ENCODE data around the gene CEP350.
A peak's percentile ranks its signal among the peaks of the same experiment; 100 is the strongest.

CEP350 gene

GRCh38 chr1:180163041-180163440, 208.4 kb downstream of the CEP350 start:
- 0% methylated on average over 1 of the region's 2 CpGs for WGBS (ENCODE audit: insufficient coverage)
- Histone ChIP-seq H3K9me3 (ENCODE audit: control extremely low read depth in 1 of 5, control insufficient read depth in 4 of 5, insufficient read depth in 2 of 5, low read depth in 1 of 5, low read length in 4 of 5) (no peaks in the 10 kb centered on the region), H3K27me3 (replicated peaks in 2 of 5; ENCODE audit: control insufficient read depth in 4 of 5, insufficient read depth in 5 of 5, low read length in 4 of 5) (no peaks in the 10 kb centered on the region), H3K36me3 (ENCODE audit: control insufficient read depth in 4 of 4, insufficient read depth in 4 of 4, low read length in 3 of 4) (peaks cover 0 to 20% (median 5%) of the 10 kb centered on the region in 4 experiments), H3K27ac (ENCODE audit: insufficient read depth in 1 of 2, low read depth in 1 of 2, low read length in 2 of 2, poor library complexity in 1 of 2, severe bottlenecking in 2 of 2) (no peak overlapping the region), H3K4me1 (ENCODE audit: control extremely low read depth in 1 of 4, control insufficient read depth in 4 of 4, insufficient read depth in 4 of 4, low read length in 3 of 4) (peaks cover 0 to 28% (median 7%) of the 10 kb centered on the region in 4 experiments), H3K4me3 (ENCODE audit: control insufficient read depth in 1 of 7, extremely low read depth in 1 of 7, insufficient read depth in 4 of 7, low read depth in 2 of 7, low read length in 6 of 7) (no peak overlapping the region)
- DNase-seq: peak in 2 of 3 donors; percentile 42 to 57
- ChIA-PET CTCF (interaction anchor here (1.2 kb wide), 1 partner anchor 19 kb away, joined by 5 read pairs; no protein-coding TSS in a partner anchor), POLR2A (no interaction called here)

All from common myeloid progenitor, CD34-positive (primary cell).